Thoracic aorta (tissue), 2 donors: Measurements from ENCODE around the gene GADD45G. TPM values are rescaled to one million over a fixed set of nuclear protein-coding genes. Genes with fewer than 3 reads are reported as not detected.

Source experiments
- ATAC-seq: fragments of 150-250 bp; one replicate; pipeline ENCODE4 v1.8.0; 2017; ENCODE audit warnings: low read depth; ENCODE audit not compliant: insufficient number of reproducible peaks, low FRiP score
- DNase-seq: peaks from one replicate; pipeline ENCODE4 v3.0.0-alpha.2; 2020; ENCODE audit warnings: low spot score
- H3K27ac ChIP-seq, 2 donors: fragments of 200-600 bp; sonication (generic); 1 replicate in 1 of 2; 2 replicates in 1 of 2; pipeline ENCODE4 v1.5.1; 2016; ENCODE audit warnings: mild to moderate bottlenecking in 2 of 2, moderate library complexity in 2 of 2
- H3K27me3 ChIP-seq: fragments of 200-600 bp; sonication (generic); replicated peaks from 2 replicates; pipeline ENCODE4 v1.6.0; 2016; ENCODE audit warnings: mild to moderate bottlenecking; ENCODE audit not compliant: insufficient read depth
- H3K36me3 ChIP-seq: fragments of 200-600 bp; sonication (generic); one replicate; pipeline ENCODE4 v1.5.1; 2016
- H3K4me1 ChIP-seq, 2 donors: fragments of 200-600 bp; sonication (generic); 1 replicate in 1 of 2; 2 replicates in 1 of 2; pipeline versions ENCODE4 v1.5.1 to v1.6.0; 2016; ENCODE audit warnings: low read depth in 2 of 2, mild to moderate bottlenecking in 1 of 2; ENCODE audit not compliant: control insufficient read depth in 1 of 2
- H3K4me3 ChIP-seq: fragments of 200-600 bp; sonication (generic); 2 replicates; pipeline ENCODE4 v1.5.1; 2016; ENCODE audit warnings: mild to moderate bottlenecking
- H3K9me3 ChIP-seq: fragments of 200-600 bp; sonication (generic); 2 replicates; pipeline ENCODE4 v1.5.1; 2016
- total RNA-seq, 2 donors: library from RNA; depleted of rRNA; stranded (reverse); fragments of >200 nt; gene quantifications; one replicate each; pipeline versions ENCODE4 v1.1.0 to v1.2.3, GENCODE V29; 2016
- TF ChIP-seq, protein P1 (sequence below): fragments of 200-600 bp; sonication (generic); IDR thresholded peaks from one replicate; pipeline ENCODE4 v1.5.1; 2019; ENCODE audit warnings: antibody characterized with exemption

The GADD45G gene
- total RNA-seq, 2 donors from 2014 or later, result 5.8 to 19.3 TPM

DNA sequence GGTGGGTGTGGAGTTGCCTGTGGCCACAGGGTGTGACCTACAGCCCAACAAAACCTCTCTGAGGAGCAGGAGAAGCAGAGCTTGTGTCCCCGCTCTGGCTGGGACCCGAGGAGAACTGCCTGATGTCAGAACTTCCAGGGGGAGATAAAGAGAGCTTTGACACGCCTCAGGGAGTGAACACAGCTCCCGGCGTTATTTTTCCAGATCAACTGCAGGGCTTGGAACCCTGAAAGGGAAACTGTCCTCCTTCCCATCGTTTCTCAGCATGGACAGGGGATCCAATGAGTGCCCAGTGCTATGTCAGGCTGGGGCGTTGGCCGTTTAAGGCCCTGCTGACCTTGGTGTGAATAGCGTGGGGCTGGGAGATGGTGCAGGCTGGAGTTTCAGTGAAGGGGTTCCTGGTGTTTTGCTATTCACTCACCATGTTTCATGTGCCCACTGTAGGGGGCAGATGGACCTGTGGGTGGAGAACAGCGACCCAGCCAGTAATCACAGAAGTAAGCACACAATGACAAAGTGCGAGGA, 22.0 kb downstream of the GADD45G start:
- Histone ChIP-seq H3K36me3 (no peaks in the 10 kb centered on the region), H3K4me1 (peaks cover 0 to 29% of the 10 kb centered on the region in 2 donors), H3K27me3 (no peaks in the 10 kb centered on the region), H3K4me3 (no peak overlapping the region), H3K9me3 (no peaks in the 10 kb centered on the region), H3K27ac (no peak overlapping the region)
- TF ChIP-seq, protein P1, sequence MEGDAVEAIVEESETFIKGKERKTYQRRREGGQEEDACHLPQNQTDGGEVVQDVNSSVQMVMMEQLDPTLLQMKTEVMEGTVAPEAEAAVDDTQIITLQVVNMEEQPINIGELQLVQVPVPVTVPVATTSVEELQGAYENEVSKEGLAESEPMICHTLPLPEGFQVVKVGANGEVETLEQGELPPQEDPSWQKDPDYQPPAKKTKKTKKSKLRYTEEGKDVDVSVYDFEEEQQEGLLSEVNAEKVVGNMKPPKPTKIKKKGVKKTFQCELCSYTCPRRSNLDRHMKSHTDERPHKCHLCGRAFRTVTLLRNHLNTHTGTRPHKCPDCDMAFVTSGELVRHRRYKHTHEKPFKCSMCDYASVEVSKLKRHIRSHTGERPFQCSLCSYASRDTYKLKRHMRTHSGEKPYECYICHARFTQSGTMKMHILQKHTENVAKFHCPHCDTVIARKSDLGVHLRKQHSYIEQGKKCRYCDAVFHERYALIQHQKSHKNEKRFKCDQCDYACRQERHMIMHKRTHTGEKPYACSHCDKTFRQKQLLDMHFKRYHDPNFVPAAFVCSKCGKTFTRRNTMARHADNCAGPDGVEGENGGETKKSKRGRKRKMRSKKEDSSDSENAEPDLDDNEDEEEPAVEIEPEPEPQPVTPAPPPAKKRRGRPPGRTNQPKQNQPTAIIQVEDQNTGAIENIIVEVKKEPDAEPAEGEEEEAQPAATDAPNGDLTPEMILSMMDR, result no peak
- ATAC-seq (no peak), DNase-seq (no peak)

GRCh38 chr9:89628601-89629000, 23.8 kb downstream of the GADD45G start:
- no peak overlapping the region for H3K27ac ChIP-seq
- TF ChIP-seq, protein P1, result no peak
- H3K4me1 ChIP-seq, result peaks cover 0 to 11% of the 10 kb centered on the region in 2 donors
- no peaks in the 10 kb centered on the region for H3K36me3 ChIP-seq
- ATAC-seq (no peak), DNase-seq (no peak)
- no peaks in the 10 kb centered on the region for H3K9me3 ChIP-seq
- H3K27me3 ChIP-seq, result no peaks in the 10 kb centered on the region
- H3K4me3 ChIP-seq, result no peak overlapping the region

- Histone ChIP-seq H3K9me3 (no peaks in the 10 kb centered on the region), H3K4me1 (peaks cover 0 to 7% of the 10 kb centered on the region in 2 donors), H3K27ac (no peak overlapping the region), H3K36me3 (no peaks in the 10 kb centered on the region), H3K27me3 (no peaks in the 10 kb centered on the region), H3K4me3 (no peak overlapping the region)
- no peak for DNase-seq
- TF ChIP-seq, protein P1, result no peak
- no peak for ATAC-seq
Measured at GRCh38 chr9:89629081-89629976, 24.5 kb downstream of the GADD45G start.

GRCh38 chr9:89630508-89630907, 25.7 kb downstream of the GADD45G start:
- Histone ChIP-seq H3K4me1 (peaks cover 7 to 15% of the 10 kb centered on the region in 2 donors), H3K27me3 (no peaks in the 10 kb centered on the region), H3K36me3 (no peaks in the 10 kb centered on the region)

DNA sequence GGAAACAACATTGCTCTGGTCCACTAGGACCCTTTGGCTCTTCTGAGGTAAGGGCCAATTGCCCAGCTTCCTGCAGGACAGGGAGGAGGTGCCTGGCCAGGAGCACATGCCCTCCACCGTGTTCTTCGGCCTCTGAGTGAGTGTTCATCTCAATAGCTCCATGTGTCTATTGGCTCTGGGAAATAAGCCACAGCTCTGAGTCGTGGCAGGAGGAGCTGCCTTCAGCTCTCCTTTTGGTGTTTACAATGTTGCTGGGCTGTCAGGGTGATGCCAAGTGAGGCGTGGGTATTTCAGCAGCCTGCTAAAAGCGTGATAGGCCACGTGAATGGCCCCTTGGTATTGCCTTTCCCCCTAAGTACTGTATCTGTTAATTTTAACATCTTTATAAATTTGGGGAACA, 26.6 kb downstream of the GADD45G start:
- H3K4me1 ChIP-seq, result peaks cover 10 to 21% of the 10 kb centered on the region in 2 donors
- TF ChIP-seq, protein P1, result no peak
- H3K36me3 ChIP-seq, result no peaks in the 10 kb centered on the region
- no peaks in the 10 kb centered on the region for H3K27me3 ChIP-seq
- DNase-seq (no peak), ATAC-seq (no peak)
- H3K27ac ChIP-seq, result no peak overlapping the region
- no peaks in the 10 kb centered on the region for H3K9me3 ChIP-seq
- no peak overlapping the region for H3K4me3 ChIP-seq

More at GRCh38 chr9:89630508-89630907, 25.7 kb downstream of the GADD45G start:
- H3K9me3 ChIP-seq, result no peaks in the 10 kb centered on the region
- no peak overlapping the region for H3K27ac ChIP-seq
- H3K4me3 ChIP-seq, result no peak overlapping the region
- DNase-seq, result no peak
- TF ChIP-seq, protein P1, result no peak
- ATAC-seq, result no peak
